HG03064 (cell line): Measurements from ENCODE around the gene OR10H3.
"Not testable (repeated sequence)": the region's sequence is repeated elsewhere in the genome, so short reads cannot be mapped to it uniquely, and the experiment has no call there.

Experiments used
- ATAC-seq: cut with Tn5 transposase; IDR thresholded peaks from one replicate; pipeline ENCODE4 v1.9.1; 2021; ENCODE audit warnings: low read depth; ENCODE audit not compliant: unreplicated experiment

The OR10H3 gene, protein sequence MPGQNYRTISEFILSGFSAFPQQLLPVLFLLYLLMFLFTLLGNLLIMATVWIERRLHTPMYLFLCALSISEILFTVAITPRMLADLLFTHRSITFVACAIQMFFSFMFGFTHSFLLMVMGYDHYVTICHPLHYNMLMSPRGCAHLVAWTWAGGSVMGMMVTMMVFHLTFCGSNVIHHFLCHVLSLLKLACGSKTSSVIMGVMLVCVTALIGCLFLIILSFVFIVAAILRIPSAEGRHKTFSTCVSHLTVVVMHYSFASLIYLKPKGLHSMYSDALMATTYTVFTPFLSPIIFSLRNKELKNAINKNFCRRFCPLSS

DNA sequence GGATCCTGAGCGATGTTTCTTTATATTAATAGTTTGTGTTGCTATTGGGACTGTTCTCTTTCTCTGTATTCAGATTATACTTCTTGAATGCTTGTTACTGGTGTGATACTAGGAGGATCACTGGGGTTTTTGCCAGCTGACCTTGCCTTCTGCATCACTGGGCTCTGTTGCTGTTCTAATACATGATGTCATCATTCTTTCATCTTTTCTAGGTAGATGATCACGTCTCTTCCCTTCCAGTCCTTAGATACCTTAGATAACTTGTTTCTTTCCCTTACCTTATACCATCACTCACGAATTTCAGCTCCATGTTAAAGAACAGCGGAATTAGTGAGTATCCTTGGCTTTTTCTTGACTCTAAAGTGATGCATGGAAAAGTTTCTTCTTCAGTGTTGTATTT is at the start of gene OR10H3:
Gene OR10H3 (plus strand): TSS at position 264 of the 400 bp plus-strand sequence. CDS start 3,408 bp downstream, outside the sequence.
- no peak for ATAC-seq

DNA sequence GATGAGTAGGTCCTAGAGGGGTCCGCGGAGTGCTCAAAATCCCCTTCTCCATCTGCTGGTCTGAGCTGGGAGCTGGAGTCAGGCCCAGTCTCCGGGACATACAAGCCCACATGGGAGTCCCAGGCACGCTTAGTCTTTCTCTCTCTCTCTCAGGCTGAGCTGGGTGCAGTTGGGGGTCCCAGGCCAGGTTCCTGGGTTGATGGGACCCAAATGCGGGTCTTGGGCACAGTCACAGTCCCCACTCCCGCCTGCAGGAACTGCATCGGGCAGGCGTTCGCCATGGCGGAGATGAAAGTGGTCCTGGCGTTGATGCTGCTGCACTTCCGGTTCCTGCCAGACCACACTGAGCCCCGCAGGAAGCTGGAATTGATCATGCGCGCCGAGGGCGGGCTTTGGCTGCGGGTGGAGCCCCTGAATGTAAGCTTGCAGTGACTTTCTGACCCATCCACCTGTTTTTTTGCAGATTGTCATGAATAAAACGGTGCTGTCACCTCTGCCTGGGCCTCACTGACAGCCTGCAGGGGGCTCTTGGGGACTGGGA is 41.1 kb upstream of the OR10H3 start:
- no peak for ATAC-seq

DNA sequence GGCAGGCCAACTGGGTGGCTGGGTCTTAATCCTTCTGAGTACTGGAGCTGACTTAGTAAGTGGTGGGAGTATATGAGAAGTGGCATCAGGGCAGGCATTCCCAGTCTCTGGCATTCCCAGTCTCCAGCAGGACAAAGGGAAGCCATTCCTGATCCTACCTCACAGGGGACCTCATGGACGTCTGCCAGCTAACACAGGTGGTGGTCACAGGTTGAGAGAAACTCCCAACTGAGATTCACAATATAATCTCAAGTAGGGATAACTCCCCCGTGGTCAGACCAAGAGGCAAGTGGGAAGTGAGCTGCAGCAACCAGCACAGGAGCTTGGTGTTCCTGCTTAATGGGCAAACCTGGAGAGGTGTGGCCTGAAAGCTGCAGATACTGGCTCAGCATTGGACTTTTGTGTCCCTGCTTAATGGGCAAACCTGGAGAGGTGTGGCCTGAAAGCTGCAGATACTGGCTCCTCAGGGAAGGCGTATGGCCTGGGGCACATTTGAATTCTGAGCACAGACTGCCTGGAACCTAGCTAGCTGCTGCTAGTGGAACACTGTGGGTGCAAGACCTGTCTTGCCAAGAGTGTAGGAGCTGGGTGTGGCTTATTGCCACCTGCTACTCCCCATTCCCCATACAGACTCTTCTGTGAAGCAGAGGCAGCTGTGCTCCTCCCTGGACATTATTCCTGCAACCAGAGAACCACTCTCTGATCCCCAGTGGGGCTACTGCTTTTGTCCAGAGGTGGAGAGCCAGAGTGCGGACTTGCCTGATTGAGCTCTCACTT is 35.8 kb upstream of the OR10H3 start:
- no peak for ATAC-seq

DNA sequence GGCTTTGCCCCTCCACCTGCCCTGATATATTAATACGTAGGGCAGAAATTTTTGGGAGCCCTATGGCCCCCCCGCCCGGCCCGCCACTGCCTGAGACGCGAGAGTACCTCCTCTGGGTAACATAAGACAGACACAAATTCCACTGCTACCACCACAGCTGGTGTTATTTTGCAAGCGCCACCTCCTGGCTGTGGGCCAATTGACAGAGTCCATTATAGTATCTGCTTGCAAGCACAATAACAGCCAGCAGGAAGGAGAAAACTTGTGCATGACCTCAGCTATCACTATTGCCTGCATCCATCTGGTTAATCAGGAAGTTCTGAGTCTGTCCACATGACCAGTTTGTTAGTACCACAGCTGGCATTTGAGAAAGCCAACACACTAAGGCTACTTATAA is 35.3 kb upstream of the OR10H3 start:
- no peak for ATAC-seq

DNA sequence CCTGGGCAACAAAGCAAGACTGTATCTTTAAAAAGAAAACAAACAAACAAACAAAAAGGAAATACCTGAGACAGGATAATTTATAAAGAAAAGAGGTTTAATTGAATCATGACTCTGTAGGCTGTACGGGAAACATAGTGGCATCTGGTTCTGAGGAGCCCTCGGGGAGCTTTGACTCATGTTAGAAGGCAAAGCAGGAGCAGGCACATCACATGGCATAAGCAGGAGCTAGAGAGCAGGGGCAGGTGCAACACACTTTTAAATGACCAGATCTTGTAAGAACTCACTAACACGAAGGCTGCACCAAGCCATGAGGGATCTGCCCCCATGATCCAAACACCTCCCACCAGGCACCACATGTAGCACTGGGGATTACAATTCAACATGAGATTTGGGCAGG is 23.1 kb upstream of the OR10H3 start:
- ATAC-seq, result no peak

DNA sequence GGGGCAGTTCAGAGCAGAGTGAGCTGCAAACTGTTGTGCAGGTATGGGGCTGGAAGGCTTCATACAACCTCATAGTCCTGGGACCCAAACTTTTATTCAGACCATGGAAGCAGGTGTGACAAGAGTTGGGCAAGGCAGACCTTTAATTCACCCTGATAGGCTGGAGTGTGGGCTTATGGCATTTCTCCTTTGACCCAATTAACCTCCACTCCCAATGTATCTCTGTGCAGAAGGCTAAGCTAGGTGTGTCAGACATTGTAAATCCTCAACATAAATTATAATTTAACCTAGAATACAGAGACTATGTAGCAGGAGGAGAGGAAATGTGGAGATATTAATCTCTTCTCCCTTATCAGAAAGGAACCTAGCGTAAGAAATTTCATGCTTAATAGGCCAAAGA is 22.1 kb upstream of the OR10H3 start:
- no peak for ATAC-seq

DNA sequence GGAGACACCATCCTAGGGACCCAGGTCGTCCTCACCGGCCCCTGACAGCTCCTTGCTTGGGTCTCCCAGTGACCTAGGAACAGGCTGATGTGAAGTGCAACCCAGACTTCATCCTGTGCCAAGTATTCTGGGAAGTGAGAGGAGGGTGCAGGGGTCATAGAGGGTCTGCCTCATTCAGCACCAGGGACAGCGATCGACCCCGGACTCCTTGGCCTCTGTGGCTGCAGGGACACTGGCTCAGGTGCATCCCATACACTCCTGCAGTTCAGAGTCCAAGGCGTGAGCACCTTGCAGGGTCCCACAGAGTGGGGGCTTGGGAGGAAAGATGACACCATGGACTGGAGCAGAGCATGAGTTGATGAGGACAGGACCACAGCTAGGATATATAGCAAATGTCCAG is 20.0 kb upstream of the OR10H3 start:
- no peak for ATAC-seq

DNA sequence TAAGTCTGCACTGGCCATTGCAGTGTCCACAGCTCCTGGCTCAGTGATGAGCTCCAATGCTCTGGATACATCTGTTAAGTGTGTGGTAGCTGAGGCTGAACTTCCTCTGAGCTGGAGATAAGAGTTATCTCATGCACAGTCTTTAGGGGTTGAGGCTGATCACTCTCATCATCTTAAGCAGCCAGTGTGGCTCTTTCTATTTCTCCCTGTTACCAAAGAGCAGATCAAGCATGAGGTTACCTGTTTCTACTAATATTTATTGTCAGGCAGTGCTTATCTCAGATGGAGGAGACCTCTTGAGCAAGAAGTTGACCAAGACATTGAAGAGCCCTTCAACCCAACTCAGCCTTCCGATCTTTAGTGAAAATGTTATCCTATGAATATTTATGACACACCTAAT is 16.5 kb upstream of the OR10H3 start:
- no peak for ATAC-seq

DNA sequence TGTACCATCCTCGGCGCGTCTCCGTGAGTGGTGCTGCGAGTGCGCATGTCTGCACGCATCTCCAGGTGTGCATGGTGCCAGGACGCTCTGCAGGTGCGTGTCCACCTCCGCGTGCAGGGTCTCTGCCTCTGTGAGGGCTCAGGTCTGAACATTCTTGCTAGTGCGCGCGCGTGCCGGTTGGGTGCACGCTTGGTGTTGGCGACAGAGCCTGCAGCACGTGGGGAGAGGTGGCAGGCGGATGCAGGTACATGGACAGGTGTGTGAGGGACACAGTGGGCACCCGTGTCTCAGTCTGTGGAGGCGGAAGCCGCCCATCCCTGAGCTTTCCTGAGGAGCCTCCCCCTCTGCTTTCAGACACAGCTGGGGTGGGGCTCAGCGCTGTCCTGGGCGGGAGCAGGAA is 14.8 kb upstream of the OR10H3 start:
- ATAC-seq, result no peak

DNA sequence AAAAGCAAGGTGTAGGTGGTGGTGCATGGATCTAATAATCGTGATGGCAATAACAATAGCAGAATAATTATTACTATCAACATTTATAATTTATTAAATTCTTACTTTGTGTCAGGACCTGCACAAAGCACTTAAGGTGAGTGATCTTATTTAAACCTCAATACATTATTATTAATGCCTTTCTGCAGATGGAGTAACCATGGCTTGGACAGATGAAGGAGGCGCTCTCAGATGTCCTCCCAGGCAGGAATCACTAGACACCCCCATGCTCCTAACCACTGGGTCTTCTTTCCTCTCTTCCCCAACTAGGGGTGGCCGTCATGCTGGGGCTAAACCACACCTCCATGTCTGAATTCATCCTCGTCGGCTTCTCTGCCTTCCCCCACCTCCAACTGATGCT is 10.1 kb upstream of the OR10H3 start, which contains the start of gene OR10H2:
Gene OR10H2 (plus strand): TSS at position 301 of the 400 bp plus-strand sequence. CDS start 20 bp downstream, at position 321.
- ATAC-seq, result no peak

DNA sequence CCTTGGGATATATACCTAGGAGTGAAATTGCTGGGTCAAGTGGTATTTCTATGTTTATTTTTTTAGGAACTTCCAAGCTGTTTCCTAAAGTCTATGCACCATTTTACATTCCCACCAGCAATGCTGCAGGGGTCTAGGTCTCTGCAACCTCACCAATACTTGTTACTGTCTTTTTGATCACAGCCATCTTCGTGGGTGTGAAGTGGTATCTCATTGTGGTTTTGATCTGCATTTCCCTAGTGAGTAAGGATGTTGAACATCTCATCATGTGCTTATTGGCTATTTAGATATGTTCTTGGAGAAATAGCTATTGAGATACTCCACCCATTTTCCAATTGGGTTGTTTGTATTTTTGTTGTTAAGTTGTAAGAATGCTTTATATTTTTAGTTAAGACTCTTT is 7.2 kb upstream of the OR10H3 start:
- no peak for ATAC-seq

DNA sequence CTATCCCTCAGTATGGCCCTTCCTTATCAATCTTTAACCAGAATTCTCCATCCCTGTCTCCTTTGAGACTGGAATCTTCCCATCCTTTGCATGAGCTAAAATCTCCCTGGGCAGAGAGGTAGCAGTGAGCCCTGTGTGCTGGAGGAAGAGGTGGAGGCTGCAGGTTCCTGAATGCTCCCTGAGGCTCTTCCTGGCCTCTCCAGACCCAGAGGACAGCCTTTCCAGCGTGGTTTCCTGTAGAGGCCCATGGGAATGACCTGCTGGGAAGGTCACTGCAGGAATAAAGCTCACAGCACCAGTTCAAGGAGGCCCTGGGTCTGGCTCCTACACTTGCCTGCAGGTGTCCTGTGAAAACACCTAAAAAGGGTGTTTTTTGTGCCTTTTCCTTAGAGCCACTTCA is 5.4 kb upstream of the OR10H3 start:
- no peak for ATAC-seq

DNA sequence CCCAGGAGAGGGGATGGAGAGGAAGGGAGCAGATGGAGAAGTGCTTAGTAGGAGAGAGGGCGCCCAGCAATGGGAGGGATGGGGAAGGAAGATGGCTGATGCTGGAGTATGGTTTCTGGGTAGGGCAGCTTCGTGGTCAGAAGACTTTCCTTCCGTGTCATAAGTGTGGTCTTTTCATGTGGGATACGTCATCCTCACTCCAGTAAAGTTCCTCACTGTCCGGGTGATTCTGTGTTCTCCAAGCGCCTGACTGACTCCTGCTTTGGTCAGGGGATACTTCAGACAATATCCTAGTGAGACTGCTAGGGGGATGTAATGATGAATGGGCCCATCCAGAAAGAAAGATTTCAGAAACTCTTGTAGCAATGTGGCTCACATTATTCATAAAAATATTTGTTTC is 3.9 kb upstream of the OR10H3 start:
- ATAC-seq, result no peak

DNA sequence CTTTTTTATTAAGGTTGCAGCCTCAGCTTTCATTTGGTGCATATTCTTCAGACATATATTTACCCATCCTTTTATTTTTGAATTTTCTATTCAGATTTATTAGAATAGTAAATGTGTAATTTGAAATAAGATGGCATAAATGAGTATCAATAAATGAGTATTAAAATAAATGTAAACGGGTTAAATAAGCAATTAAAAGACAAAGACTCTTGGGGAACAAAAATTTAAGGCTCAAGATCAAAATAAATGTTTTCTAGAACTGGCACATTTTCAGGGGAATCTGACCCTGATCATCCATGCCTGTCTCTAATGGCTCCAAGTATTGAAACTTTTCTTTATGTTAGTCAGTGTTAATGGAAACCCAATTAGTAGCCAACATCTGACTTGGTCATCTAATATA is 3.0 kb downstream of the OR10H3 start:
- ATAC-seq, result no peak

DNA sequence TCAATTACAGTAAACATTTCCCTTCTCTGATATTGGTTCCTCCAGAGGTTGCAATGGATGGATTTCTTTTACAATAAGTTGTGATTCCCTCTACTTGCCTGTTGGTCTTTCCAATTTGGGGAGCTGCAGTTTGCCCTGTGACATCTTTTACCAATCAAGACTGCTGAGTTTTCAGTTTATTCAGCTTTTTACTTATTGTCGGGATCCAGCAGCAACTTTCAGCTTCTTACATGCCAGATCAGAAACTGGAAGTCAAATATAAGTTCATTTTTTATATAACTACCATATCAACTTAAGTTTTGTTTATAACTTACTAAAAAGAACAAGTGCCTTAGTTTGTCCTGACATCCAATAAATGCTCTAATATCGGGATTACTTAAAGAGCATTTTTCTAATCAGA is 10.5 kb downstream of the OR10H3 start:
- no peak for ATAC-seq

DNA sequence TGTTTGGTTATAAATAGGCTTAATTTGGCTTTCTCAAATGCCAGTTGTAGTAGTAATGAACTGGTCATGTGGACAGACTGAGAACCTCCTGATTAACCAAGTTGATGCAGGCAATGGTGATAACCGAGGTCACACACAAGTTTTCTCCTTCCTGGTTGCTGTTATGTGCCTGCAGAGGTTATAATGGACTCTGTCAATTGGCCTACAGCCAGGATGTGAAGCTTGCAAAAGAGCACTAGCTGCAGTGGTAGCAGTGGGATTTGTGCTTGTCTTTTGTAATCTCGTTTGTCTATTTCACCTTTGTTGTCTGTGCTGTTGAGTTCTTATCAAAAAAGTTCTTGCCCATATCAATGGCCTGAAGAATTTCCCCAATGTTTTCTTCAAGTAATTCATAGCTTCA is 20.6 kb downstream of the OR10H3 start:
- ATAC-seq, result no peak

DNA sequence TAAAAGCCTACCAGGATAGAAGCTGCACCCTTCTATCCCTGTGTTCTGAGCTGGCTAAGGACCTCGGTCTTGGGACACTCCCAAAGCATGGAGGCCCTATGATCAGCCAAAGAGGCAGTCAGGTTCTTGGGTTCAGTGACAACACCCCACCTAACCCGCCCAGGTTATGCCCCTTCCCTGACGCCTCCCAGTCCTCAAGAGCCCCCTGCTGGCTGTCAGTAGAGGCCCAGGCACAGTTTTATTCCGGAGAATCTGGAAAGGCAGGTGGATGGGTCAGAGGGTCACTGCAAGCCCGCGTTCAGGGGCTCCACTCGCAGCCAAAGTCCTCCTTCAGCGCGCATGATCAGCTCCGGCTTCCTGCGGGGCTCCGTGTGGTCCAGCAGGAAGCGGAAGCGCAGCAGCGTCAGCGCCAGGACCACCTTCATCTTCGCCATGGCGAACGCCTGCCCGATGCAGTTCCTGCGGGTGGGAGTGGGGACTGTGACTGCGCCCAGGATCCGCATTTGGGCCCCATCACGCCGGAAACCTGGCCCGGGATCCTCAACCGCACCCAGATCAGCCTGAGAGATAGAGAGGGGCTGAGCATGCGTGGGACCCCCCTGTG is 22.3 kb downstream of the OR10H3 start:
- ATAC-seq, result no peak

DNA sequence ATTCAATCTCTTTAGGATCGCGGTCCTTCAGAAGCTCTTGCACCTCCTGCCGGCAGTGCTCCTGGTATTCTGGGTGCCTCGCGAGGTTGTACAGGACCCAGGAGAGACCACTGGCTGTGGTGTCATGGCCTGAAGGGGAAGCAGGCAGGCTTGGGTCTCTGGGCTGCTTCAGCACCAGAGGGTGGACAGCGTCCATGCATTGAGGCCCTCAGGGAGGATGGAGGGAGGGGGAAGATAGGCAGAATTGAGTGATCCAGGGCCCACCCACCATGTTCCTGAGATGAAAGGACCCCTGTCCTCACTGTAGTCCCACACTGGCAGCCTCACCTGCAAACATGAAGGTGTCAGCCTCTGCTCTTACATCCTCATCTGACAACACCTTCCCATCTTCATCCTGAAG is 31.8 kb downstream of the OR10H3 start:
- ATAC-seq, result no peak

DNA sequence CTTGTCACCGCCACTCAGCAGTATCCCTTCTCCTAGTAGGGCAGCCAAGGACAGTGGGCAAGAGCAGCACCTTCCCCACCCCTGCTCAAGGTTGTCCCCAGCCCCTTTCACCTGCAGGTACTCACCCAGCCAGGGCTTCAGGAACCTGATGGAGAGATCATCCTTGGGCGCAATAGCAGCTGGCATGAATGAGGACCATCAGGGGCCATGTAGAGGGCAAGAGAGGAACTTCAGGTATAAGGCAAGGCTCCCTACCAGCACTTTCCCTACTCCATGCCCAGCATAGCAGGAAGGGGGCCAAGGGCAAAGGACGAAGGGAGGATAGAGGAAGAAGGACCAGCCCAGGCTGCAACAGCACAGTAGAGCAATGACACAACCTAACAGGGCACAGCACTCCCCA is 36.4 kb downstream of the OR10H3 start:
- ATAC-seq, result not testable (repeated sequence)

DNA sequence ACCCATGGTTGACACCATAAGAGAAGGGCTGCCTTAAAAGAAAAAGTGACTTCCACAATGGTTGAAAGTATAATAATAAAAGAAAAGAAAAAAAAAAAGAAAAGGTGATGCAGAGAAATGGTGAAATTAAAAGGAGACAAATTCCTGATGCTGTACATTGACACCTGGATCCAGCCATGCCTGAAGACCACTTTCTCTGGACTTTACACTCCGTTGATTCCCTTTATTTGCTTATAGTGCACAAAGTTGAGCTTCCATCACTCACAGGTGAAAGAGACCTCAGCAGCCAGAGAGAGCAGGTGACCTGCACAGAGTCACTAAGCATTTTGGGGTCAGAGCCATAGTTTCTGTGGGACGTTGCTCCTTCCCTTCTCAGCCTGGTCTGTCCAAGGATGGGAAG is 37.5 kb downstream of the OR10H3 start:
- ATAC-seq, result no peak

DNA sequence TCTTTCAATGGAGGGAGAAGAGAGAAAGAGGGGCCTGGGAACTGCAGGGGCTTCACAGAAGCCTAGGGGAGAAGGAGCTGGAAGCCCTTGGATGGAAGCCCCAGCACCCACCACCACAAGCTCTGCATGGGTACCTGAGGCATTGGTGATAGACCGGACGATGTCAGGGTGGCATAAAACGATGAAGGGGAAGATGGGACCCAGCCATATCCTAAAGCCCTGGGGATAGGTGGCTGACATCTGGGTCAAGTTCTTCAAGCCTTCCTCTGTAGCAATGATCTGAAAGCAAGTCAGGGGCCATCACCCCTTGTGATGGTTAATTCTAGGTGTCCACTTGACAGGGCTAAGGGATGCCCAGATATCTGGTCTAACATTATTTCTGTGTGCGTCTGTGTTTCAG is 38.5 kb downstream of the OR10H3 start:
- no peak for ATAC-seq
